ENCODE data around the gene SLC37A2.

Gene SLC37A2

GRCh38 chr11:125085301-125086081 is 22.4 kb downstream of the SLC37A2 start:
- no peaks in the 10 kb centered on the region for H3K9me3 ChIP-seq (ENCODE audit: control insufficient read depth, insufficient read depth, low read length)
- H3K27me3 ChIP-seq (ENCODE audit: control insufficient read depth, low read length) = no peaks in the 10 kb centered on the region
- no peak overlapping the region for H3K4me2 ChIP-seq (ENCODE audit: low read length)
- H3K9me2 ChIP-seq (replicated peaks; ENCODE audit: control insufficient read depth, low read length) = no peaks in the 10 kb centered on the region
- H3K27ac ChIP-seq (ENCODE audit: low read depth, low read length) = no peak overlapping the region
- TF ChIP-seq CTCF (IDR thresholded peaks at IDR 0.05; ENCODE audit: low read depth, low read length, poor library complexity, severe bottlenecking) = peak; percentile 32
- TF ChIP-seq EZH2phosphoT487 (IDR thresholded peaks at IDR 0.05; ENCODE audit: borderline replicate concordance, low read length) = no peak
- no peak overlapping the region for H3K4me3 ChIP-seq (ENCODE audit: low read length)
- H3K79me2 ChIP-seq (ENCODE audit: control insufficient read depth, low read length) = no peaks in the 10 kb centered on the region
- no peaks in the 10 kb centered on the region for H3K4me1 ChIP-seq (ENCODE audit: control insufficient read depth, low read length)
- no peaks in the 10 kb centered on the region for H4K20me1 ChIP-seq (ENCODE audit: control insufficient read depth, insufficient read depth, low read depth, low read length)
- H3F3A ChIP-seq (ENCODE audit: control insufficient read depth, insufficient read depth) = no peaks in the 10 kb centered on the region
- no peaks in the 10 kb centered on the region for H3K36me3 ChIP-seq (ENCODE audit: control insufficient read depth, low read length)

GRCh38 chr11:125086633-125087296 is 23.7 kb downstream of the SLC37A2 start:
- TF ChIP-seq EZH2phosphoT487 (IDR thresholded peaks at IDR 0.05; ENCODE audit: borderline replicate concordance, low read length) (no peak), CTCF (IDR thresholded peaks at IDR 0.05; ENCODE audit: low read depth, low read length, poor library complexity, severe bottlenecking) (no peak)
- Histone ChIP-seq H3K27ac (ENCODE audit: low read depth, low read length) (no peak overlapping the region), H3F3A (ENCODE audit: control insufficient read depth, insufficient read depth) (no peaks in the 10 kb centered on the region), H3K9me2 (replicated peaks; ENCODE audit: control insufficient read depth, low read length) (no peaks in the 10 kb centered on the region), H4K20me1 (ENCODE audit: control insufficient read depth, insufficient read depth, low read depth, low read length) (no peaks in the 10 kb centered on the region), H3K27me3 (ENCODE audit: control insufficient read depth, low read length) (no peaks in the 10 kb centered on the region), H3K9me3 (ENCODE audit: control insufficient read depth, insufficient read depth, low read length) (no peaks in the 10 kb centered on the region), H3K4me2 (ENCODE audit: low read length) (no peak overlapping the region), H3K36me3 (ENCODE audit: control insufficient read depth, low read length) (no peaks in the 10 kb centered on the region), H3K79me2 (ENCODE audit: control insufficient read depth, low read length) (no peaks in the 10 kb centered on the region), H3K4me1 (ENCODE audit: control insufficient read depth, low read length) (peaks cover 5% of the 10 kb centered on the region), H3K4me3 (ENCODE audit: low read length) (no peak overlapping the region)

DNA sequence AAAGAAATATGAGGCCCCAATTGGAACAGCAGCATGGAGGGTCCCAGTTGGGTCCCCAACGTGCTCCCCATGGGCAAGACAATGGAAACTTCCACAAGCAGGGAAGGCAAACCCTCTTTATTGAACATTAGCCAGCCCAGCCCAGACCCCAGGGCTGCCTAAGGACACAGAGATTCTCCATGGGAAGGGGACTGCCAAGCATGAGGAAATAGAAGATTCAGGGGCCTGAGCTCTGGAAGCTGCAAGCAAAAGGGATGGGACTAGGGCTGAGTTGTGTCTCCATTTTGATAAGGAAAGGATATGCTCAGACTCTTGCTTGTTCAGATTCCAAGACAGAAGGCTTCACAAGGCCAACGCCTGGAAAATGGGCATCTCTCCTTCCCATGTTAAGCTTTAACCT is 25.0 kb downstream of the SLC37A2 start:
- TF ChIP-seq CTCF (IDR thresholded peaks at IDR 0.05; ENCODE audit: low read depth, low read length, poor library complexity, severe bottlenecking) (no peak), EZH2phosphoT487 (IDR thresholded peaks at IDR 0.05; ENCODE audit: borderline replicate concordance, low read length) (no peak)
- H4K20me1 ChIP-seq (ENCODE audit: control insufficient read depth, insufficient read depth, low read depth, low read length) = no peaks in the 10 kb centered on the region
- H3K9me2 ChIP-seq (replicated peaks; ENCODE audit: control insufficient read depth, low read length) = no peaks in the 10 kb centered on the region
- no peaks in the 10 kb centered on the region for H3F3A ChIP-seq (ENCODE audit: control insufficient read depth, insufficient read depth)
- peaks cover 5% of the 10 kb centered on the region for H3K4me1 ChIP-seq (ENCODE audit: control insufficient read depth, low read length)
- H3K79me2 ChIP-seq (ENCODE audit: control insufficient read depth, low read length) = no peaks in the 10 kb centered on the region
- H3K27ac ChIP-seq (ENCODE audit: low read depth, low read length) = no peak overlapping the region
- no peaks in the 10 kb centered on the region for H3K9me3 ChIP-seq (ENCODE audit: control insufficient read depth, insufficient read depth, low read length)
- no peaks in the 10 kb centered on the region for H3K36me3 ChIP-seq (ENCODE audit: control insufficient read depth, low read length)
- no peaks in the 10 kb centered on the region for H3K27me3 ChIP-seq (ENCODE audit: control insufficient read depth, low read length)
- H3K4me3 ChIP-seq (ENCODE audit: low read length) = no peak overlapping the region
- no peak overlapping the region for H3K4me2 ChIP-seq (ENCODE audit: low read length)
